CD4-positive, alpha-beta T cell treated with Interleukin-2 at 100 ng/mL for 4 hours (primary cell): ENCODE measurements around the gene DPEP3.

Experiments used
- DNase-seq: peaks from one replicate; pipeline ENCODE4 v3.0.0-alpha.2; 2020; ENCODE audit warnings: low spot score

DPEP3 gene

GRCh38 chr16:67966549-67967182, 13.6 kb downstream of the DPEP3 start:
- DNase-seq, result no peak

DNA sequence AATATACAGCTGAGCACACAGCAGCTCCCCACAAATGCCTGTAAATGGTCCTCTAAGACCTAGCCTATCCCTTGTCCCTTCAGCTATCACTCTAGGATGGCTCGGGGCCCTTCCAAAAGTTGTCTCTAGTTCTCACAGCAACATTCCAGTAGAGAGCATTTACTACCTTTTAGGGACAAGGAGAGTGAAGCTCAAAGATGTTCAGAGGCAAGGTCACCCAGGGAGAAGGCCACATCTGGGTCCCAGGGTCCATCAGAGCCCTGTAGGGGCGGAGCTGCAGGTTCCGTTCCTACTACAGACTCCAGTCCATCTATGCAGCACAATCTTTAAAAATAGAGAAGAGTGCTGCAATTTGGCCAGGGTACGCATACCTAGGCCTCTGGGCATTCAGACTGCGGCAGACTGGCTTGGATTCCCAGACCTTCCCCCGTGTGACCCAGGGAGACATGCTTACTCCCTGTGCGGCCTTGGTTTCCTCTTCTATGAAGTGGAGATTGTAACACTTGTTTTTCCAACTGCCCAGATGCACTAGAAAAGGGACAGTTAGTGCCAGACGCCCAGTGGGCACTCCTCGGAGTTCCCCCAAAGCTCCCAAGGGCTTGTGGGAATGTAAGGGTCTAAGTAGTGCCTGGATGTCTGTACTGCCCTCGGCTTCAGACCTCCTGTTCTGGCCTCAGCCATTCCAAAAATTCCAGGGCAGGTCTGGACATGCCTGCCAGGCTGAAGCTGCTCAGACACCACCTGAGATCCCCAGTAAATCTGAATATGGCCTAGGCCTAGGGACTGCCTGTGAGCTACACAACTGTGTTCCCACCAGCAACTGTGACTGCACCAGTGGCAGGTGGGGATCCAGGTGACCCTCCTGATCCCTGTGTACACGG, 14.4 kb downstream of the DPEP3 start:
- DNase-seq, result no peak

DNA sequence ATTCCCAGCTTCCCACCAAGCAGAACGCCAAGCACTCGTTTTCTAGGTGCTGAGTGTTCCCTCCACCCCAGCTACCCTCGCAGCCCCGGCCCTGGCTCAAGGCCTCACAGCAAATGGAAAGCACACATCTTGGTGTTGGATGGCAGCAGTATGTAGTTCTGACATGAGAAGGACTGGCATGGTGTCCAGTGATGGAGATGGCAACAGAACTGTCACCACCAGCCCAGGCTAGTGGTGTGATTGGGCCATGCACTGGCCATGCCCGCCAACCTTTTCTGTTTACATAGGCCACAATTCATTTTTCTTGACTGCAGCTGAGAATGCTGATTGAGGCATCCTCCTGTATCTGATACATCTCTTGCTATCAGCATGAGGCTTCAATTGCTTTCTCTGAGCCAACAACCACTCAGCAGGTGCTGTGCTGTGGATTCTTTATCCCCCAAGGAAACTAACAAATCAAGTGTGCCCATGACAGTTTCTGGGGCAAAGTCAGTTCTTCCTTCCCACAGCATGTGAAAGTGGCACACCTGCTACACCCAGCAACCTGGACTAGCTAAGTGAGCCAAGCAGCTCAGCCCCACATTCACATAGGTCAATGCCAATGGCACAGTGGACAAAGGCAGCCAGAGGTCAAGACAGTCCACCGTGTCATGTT, 15.7 kb downstream of the DPEP3 start:
- DNase-seq, result no peak

DNA sequence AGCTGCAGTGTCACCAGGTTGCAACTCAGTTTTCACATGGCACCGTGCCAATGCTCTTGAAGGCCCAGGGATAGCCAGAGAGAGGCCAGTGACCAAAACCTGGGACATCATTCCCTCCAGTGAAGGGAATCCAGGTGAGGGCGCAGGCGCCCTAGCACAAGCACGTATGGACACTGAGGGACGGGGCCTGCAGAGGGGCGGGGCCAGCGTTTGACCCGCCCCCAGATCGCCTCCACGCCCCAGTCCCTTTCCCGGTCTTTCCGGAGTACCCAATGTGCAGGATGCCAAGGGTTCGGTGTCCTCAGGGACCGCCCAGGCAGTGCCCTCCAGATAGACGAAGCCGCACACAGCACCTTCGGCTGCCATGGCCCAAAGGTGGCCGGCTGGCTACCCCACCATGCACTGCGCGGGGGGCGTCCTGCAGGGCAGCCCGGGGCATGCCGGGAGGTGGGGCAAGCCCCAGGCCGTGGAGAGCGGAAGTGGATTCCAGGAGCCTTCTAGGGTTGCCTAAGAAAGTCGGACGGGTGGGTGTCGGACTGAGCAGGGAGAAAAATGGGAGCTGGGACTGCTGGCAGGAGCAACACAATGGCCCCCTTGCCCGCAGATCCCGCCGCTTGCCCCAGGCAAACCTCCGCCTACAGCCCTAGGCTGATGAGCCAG, 16.5 kb downstream of the DPEP3 start:
- no peak for DNase-seq

DNA sequence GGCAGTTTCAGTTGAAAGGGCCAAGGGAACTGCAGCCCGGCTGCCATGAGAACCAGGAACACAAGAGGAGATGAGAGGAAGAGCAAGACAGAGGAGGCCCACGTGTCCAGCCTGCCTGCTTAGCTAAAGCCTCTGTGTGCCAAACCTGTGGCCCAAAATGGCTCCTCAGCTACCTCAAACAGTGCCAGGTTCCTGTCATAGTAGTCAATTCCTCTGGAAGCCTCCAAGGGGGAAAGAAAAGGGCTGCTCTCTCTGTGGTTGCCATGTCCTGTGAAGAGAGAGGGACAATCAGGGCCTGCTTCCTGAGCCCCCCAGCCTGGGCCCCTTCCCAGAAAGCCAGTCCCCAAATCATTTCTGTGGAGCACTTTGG, 17.0 kb downstream of the DPEP3 start:
- DNase-seq, result no peak

DNA sequence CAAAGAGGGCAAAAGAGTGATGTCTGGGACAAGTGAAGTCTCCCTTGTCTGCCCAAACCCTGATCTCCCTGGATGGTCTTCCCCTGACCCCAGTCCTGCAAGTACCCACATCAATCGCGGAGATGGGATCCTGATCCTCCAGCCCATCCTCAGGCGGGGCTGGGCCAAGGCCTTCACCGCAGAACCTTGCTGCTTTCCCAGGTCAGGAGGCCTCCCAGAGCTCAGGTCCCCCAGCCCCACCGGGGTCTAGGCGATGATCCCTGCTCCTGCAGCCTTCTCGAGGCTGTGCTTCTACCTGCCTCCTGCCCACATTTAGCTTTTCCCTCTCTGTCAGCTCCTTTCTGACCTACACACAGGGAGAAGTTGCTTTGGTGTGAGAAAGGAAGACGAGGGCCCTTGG, 18.2 kb downstream of the DPEP3 start:
- no peak for DNase-seq

DNA sequence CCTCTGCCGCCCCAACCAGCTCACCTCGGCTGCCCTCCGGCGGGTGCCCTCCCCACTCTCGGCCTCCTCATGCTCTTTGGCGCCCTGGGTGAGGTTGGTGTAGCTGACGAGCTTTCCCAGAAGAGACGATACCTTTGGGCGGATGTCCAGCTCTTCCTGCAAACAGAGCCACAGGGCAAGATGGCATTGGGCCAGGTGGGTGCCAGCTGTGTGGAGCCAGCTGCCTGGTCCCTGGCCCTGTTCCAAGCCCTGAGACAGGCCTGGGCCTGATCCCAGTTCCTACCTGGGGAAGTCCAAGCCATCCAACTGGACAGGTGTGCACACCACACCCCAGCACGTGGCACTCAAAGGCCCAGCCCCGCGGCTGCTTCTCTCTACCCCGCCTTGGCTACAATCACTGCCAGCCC, 18.7 kb downstream of the DPEP3 start:
- DNase-seq, result no peak

DNA sequence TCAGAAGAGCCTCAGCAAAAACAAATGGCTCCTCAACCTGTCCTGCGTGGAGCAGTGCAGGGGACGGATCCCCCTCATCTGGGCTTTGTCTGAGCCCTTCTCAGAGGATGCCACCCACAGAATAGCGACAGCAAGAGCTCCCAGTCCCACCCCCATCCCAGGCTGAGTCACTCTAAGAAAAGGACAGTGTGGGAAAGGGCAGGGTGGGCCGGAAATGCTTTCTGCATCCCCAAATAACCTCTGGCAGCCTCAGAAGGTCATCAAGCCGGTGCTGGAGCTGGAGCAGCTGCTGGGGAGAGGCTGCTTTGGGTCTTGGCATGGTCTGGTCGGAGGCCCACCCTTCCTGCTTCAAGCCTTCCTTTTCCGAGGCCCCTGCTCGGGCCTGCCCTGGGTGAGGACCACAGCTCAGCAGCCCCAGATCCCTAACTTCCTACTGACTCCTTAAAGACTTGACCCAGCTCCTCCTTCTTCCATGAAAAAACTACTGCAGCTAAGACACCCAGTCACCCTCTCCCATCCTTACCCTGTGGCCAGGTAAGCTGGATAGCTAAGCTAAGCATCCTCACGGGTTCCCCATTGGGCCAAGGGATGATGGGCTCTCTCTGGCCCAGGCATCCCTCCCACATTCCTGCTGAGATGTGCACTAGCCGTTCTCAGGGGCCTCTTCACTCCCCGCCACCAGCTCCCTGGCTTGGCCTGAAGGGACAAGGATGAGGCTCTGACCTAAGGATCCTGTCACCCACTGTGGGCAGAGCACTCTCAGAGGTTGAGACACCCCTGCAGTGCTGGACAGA, 20.6 kb downstream of the DPEP3 start:
- no peak for DNase-seq

DNA sequence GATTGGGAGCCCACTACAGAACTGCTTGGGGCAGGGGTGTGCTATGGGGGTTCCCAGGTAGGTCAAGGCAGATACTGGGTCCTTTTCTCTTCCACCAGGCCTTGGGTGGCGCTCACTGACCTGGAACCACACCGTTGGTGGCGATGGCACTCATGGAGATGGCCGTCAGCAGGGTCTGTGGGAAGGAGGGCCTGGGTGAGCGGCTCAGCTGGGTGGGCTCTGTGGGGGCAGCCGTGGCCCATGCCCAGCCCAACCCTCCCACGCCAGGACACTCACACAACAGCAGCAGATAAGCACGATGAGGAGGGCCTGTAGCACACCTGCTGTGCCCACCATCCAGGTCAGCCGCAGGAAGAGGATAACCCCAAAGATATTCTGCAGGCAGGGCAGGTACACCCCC, 22.7 kb downstream of the DPEP3 start:
- DNase-seq, result no peak

- no peak for DNase-seq
These were observed 25.7 kb downstream of the DPEP3 start for GRCh38 chr16:67954421-67955196.

GRCh38 chr16:67953641-67954375, 26.5 kb downstream of the DPEP3 start:
- DNase-seq, result no peak

DNA sequence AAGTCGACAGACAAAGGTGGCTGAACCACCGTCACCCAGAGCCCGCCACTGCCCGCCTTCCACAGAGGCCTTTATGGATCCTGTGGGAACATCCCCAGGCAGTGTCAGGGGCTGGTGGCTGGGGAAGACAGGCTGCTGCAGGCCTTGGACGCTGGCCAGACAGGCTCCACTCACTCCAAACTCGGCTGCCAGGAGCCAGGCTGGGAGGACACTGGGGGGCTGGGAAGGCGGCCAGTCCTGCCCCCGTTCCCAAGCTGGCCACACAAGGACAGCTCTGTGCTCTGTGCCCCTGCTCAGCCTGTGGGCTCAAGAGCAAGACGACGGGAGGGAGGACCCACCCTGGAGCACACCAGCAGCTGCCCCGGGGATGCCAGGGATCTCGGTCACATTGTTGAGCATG, 28.8 kb downstream of the DPEP3 start:
- no peak for DNase-seq

- DNase-seq, result no peak
These were observed 29.9 kb downstream of the DPEP3 start for GRCh38 chr16:67950335-67950843.

- DNase-seq, result no peak
These were observed 30.7 kb downstream of the DPEP3 start for GRCh38 chr16:67949645-67950044.

DNA sequence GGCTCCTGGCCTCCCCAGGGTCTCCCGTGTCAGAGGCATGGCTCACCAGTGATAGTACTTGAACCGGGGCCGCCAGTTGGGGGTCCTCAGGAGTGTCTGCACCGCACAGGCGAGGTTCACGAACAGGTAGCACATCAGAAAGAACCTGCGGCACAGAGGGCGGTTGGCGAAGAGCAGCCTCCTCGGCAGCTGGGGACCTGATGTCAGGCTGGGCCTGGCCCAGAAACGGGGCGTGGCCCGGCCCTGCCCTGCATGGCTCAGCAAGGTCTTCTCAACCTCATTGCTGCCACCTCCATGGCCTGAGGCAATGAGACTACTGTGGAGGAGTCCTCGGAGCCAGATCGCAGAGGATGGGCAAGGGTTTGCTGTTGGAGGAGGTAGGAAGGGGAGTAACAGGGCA, 32.3 kb downstream of the DPEP3 start:
- DNase-seq, result no peak

DNA sequence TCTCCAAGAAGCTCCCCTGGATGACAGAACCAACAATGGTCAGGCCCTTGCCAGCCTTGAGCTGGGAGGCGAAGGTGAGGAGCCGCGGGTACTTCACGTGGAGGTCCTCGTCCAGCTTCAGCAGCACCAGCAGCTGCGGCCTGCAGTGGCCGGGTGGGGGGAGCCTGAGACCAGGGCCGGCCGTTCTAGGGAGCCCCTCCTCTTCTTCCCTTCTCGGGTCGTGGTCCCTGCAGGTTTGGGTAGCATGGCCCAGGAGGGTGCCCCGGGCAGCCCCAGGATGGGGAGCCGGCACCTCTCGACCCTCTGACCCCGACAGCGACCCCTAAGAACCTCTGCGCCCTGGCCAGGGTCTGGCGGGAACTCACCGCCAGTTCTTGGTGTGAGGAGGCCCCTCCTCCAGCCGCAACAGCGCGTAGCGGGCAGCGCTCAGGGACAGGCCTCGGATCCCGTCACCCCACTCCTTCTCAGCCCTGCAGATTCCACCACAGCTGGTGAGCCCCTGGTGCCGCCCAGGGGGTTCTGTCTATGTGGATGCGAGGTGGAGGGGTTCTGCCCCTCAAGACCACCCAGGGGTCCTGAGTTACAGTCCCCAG, 33.2 kb downstream of the DPEP3 start:
- no peak for DNase-seq

- DNase-seq, result no peak
These were observed 34.1 kb downstream of the DPEP3 start for GRCh38 chr16:67946128-67946569.

DNA sequence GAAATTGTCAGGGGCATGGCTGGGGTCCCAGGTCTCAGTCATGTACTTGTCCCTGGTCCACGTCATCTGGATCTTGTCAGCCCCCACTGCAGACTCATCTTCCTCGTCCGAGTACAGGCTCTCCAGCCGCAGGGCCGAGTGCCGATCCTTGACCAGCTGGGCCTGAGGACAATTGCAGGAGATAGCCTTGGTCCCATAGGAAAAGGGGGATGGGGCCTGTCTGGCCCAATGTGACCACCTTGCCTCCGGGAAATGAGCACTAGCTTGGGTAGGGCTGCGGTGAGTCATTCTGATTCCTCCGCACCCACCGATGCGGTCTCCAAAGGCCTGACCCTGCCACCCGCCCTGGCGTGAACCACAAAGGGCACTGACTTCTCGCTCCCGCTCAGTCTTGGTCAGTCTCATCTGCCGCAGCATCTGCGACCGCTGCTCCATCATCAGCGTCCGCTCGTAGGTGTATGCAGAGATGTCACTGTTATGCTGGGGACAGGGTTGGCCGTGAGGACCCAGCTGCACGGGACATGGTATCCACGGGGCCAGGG, 34.8 kb downstream of the DPEP3 start:
- DNase-seq, result no peak

- DNase-seq, result no peak
These were observed 35.5 kb downstream of the DPEP3 start for GRCh38 chr16:67944690-67945391.
